NCI-H510A (cell line): ENCODE measurements around the gene EBPL.
"Not testable (repeated sequence)": the region's sequence is repeated elsewhere in the genome, so short reads cannot be mapped to it uniquely, and the experiment has no call there.

Experiments
- DNase-seq: peaks from one replicate; lab custom pipeline; 2025; lab: John Stamatoyannopoulos, UW

The EBPL gene

DNA sequence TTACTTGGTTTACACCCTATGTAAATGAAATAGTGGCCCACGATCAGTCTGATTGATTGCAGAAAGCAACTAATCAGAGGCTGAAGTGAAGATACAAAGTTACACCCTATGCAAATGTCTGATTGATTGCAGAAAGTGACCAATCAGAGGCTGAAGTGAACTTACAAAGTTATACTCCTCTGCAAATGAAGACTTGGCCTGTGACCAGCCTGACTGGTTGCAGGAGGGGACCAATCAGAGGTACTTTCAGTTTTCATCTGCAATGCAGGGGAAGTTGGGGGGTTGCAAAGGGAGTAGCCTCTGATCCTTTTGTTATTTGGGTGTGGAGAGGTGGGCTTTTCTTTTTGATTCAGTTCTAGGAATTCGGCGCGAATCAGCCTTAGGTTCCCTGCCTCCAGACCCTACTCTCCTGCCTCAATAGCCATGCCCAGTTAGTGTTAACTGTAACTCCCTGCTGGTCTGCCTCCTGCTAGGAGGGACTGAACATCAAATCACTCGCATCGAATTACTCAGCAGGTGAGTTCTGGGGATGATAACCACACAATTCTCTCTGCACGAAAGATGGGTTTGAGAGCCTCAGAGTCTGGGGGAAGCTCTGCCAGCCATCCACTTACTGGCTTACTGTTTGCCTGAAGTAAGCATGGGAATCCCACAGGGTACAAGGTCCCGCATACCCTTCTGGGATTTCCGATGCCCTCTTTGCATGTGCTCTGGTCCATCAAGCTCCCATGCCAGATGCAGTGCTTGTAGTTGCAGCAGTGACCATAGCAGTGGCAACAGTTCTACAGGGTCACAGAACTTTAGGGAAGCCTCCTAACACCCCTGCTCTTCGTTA lies 55.5 kb downstream of the EBPL start:
- no peak for DNase-seq

DNA sequence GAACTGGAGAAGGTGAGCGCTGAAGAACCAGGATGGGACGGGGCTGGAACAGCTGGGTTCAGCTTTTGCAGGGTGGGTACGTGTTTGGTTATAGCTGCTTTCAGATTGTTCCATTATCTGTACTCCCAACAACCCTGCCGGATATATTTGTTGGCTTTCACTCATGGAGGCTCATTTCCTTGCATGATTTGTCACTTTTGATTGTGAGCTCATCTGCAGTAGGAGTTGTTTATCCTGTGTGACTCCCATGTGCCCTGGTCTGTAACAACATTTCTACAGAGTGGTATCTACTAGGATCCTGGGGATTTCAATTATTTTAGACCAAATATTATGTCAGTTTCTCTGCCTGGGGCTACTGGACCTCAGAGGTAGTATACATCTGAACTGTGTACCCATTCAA lies 57.6 kb downstream of the EBPL start:
- DNase-seq = no peak

DNA sequence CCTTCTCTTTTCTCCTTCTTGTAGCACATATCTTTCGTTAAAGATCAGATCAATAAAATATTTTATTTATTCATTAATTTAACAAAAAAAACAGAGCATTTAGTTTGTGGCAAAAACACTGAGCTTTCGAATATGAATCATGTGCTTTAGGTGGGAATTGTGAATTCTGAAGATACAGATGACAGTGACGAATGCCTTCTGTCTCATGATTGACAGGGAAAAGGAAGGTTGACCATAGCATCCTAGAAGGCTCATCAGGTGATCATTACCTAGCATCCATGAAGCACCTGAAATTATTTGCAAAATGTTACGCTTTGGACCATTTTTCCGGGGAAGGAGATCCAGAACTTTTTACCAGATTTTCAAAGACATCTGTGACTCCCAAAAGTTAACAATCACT lies 59.1 kb downstream of the EBPL start:
- DNase-seq = no peak

DNA sequence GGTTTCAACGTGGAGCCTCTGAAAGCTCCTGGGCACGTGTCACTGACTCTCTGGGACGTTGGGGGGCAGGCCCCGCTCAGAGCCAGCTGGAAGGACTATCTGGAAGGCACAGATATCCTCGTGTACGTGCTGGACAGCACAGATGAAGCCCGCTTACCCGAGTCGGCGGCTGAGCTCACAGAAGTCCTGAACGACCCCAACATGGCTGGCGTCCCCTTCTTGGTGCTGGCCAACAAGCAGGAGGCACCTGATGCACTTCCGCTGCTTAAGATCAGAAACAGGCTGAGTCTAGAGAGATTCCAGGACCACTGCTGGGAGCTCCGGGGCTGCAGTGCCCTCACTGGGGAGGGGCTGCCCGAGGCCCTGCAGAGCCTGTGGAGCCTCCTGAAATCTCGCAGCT lies 60.7 kb downstream of the EBPL start:
- DNase-seq = no peak

DNA sequence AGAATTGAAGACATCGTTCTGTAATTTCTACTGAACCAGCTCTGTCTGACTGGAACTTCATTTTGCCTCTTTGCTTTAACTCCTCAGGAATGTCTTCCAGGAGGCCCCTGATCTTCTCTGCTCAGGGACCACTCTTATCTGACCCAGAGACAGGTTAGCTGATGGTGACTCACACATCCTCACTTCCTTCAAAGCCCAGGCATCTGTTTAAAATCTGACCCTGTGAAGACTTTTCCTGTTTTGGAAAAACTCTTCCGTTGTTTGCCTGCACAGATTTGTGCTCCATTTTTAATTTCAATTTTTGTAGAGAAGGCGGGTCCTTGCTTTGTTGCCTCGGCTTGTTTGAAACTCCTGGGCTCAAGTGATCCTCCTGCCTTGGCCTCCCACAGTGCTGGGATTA lies 61.3 kb downstream of the EBPL start:
- no peak for DNase-seq

DNA sequence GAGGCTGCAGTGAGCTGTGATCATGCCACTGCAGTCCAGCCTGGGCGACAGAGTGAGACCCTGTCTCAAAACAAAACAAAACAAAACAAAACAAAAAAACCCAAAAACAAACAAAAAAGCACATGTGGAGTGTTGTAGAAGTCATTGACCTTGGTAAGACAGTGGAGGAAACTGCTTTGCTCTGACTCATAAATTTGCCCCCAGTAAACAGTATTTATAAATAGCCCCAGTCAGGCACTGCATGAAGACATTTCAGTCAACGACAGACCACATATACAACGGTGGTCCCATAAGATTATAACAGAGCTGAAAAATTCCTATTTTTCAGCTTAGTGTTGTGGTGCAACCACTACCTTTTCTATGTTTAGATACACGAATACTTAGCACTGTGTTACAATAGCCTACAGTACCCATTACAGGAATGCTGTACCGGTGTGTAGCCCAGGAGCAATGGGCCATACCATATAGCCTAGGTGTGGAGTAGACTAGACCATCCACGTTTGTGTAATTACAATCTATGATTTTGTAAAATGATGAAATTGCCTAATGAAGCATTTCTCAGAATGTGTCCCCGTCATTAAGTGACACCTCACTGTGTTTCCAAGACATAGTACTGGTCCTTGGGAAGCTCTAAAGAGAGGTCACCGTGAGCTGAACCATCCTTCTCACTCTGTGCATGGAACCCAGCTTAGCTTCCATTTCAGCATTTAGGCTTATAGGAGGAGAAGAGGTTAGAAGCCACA lies 61.9 kb downstream of the EBPL start:
- no peak for DNase-seq

DNA sequence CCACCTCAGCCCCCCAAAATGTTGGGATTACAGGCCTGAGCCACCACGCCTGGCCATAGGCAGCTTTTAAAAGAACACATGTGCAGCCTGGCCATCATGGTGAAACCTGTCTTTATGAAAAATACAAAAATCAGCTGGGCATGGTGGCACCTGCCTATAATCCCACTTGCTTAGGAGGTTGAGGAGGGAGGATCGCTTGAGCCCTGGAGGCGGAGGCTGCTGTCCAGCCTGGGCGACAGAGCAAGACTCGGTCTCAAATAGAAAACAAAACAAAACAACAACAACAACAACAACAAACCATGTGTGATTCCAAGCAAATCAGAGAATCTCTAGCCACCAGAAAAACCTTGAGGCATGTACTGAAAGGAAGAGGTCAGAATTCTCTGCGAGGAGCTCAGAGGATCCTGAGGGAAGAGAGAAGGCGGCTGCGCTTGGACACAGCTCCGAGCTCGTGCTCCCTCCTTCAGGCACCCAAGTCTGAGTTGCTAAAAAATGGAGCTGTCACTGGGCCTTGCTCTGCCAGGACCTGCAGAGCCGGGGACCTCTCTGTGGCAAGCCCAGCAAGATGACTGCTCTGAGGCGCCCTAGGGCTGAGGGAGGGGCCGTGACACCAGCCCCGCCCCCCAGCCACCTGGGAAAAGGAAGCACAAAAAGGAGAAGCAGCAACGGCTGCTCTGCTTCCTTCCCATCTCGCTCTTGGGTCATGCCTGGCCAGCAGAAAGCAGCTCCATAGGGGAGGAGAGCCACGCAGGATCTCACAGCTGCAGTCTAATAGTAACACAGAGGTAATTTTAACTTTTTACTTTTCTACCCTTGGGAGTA lies 63.2 kb downstream of the EBPL start, which contains the start of gene ARL11:
TSS of gene ARL11 (plus strand) at position 677 of the 822 bp plus-strand sequence. CDS start 1,941 bp downstream, outside the sequence.
- no peak for DNase-seq

DNA sequence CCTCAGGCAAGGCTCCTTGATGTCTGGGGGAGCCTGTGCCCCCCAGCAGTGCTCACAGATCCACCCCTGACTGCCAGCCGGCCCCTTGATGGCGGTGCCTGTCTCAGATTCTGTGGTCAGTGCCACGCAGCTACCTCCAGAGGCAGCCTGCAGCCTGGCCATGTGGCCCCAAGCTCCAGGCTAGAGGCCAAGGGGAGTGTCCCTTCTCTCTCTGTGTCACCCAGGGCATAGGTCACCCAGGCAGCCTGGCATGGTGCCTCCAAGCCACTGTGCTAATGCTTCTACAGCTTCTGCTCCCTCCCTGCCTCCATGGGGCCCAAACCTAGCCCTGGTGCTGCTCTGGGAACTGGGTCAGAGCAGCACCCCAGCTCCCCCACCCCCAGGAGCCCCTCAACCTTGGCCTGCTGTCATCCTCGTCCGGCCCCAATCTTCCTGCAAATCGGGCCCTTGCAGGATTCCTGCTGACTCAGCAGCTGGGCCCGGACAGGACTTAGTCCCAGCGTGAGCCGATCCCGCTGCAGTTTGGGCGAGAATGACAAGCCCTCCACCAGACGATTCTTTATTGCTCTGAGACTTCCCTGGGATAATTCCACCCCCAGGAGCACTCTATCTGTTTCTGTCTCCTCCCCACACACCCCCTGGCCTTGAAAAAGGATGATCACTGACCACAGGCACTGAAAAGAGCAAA lies 65.8 kb downstream of the EBPL start:
- DNase-seq = no peak

DNA sequence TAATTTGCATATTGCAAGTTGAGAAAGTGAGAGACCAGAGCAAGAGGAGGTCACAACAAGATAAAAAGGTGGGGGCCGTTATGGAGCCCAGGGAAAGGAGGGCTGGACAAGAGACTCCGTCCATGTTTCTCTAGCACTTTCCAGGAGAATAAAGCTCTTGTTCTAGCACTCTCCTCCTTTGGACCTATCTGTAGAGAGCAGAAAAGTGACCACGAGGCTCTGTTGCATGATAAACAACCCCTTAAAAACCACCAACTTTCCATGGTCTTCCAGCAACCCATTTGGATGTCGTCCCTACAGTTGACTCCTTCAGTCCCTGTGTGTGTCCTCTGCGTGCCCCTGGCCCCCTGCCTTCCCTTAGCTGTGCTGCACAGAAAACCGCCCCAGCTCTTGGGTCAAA lies 67.1 kb downstream of the EBPL start:
- no peak for DNase-seq

DNA sequence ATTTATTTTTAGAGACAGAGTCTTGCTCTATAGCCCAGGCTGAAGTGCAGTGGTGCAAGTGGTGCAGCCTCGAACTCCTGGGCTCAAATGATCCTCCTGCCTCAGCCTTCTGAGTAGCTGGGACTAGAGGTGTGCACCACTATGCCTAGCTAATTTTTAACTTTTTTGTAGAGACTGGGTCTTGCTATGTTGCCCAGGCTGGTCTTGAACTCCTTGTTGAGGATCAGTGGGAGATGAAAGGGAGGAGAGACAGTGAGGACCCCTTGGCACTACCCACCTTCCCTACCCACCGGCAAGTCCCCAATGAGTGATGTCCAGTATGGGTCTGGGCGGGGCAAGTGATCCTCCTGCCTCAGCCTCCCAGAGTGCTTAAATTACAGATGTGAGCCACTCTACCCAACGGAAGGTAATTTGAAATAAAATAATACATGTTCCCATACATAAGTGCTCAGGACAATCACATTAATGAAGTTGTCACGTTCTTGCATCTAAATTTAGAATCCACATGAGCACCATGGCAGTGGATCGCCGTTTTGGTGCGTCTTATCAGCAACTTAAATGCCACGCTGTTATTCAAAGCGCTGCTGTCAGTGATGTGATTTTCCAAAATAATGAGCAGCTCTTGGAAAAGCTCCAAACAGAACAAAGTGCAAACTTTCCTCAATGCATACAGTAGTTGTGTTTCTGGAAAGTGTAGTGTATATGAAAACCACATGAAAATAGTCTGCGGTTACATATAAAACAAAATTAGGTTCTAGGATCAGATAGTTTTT lies 68.9 kb downstream of the EBPL start:
- DNase-seq = no peak

DNA sequence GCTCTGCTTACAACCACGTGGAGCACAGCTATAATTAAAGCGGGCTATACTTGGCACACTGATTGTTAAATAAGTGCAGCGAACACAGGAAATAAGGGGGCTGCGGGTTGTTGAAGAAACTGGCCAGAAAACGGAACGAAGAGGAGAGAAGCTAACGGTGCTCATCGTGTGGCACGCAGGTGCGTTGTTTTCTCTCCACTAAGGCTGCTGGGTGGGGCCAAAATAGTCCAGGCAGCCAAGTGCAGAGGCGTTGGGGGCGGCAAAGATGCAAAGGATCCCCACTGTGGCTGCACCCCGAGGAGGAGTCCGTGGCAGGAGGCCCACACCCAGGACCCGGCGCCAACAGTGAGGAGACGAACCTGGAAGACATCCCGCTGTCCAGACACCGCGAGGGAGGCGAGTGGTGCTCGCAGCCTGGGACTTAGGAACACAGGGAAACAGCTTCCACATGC lies 71.1 kb downstream of the EBPL start:
- no peak for DNase-seq

DNA sequence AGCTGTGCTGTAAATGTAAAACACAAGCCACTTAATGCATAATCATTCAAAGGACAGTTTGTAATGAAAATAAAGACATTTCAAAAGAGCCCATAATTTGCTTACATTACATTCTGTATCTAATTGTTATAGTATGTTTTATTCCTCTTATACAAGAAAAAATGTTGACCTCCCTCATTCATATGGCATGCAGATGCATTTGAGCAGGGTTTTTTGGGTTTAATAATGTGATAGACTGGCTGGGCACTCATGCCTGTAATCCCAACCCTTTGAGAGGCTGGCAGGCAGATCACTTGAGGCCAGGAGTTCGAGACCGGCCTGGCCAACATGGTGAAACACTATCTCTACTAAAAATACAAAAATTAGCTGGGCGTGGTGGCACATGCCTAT lies 74.6 kb downstream of the EBPL start:
- DNase-seq = no peak

DNA sequence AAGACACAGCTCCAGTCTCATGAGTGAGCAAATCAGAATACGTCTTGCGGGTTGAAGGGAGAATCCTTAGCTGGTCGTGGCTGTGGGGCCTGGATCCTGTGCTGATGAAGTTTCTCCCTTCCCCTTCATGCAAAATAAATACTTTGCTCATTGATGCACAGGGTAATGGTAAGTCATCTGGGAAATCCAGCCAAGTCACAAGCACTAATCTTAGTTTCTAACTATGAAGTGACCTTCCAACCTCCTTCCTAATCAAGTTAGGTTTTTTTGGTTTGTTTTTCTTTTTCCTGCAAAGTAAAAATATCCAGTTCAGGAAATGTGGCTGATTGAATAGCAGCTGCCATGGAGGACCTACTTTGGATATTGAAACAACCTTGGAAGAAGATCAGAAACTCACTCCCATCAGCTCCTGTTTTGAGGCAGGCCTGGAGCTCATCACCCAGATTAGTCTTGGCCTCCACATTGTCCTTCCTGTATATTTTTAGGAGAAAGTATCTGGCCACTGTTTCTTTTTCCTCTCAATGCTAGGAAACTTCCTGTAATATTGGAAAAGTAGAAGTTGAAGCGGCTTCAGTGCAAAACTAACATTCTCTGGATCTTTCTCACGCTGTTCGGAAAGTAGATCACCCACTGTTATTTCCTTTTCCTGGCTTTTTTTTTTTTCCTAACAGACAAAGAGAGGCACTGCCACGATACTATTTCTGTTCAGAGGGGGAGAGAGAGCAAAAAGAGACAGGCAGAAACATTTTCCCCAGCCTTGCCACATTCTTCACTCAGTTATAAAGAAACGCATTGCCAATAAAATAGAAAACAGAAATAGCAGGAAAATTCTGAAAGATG lies 75.2 kb downstream of the EBPL start:
- DNase-seq = no peak

DNA sequence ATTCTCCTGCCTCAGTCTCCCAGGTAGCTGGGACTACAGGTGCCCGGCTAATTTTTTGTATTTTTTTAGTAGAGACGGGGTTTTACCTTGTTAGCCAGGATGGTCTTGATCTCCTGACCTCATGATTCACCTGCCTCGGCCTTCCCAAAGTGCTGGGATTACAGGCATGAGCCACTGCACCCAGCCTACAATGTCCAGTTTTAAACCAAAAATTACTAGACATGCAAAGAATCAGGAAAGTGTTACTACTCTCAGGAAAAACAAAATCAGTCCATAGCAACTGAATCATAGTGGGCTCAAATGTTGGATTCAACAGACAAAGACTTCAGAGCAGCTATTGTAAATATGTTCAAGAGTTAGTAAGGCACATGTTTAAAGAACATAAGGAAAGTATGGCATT lies 79.2 kb downstream of the EBPL start:
- DNase-seq = not testable (repeated sequence)
